ENCODE data around the gene RUNX2. TPM values are rescaled to one million over a fixed set of nuclear protein-coding genes. Genes with fewer than 3 reads are reported as not detected.

The RUNX2 gene
- total and polyA plus RNA-seq, 9 of the 15 experiments (the other 6 are each of a cell fraction or from before 2014, with no cell fraction given) = 0.29 to 1.00 (median 0.43) TPM

GRCh38 chr6:45421709-45422502 lies 93.8 kb downstream of the RUNX2 start:
- peak overlapping the region; percentile 84 for H3K4me2 ChIP-seq (ENCODE audit: insufficient read depth, low read length)
- no peaks in the 10 kb centered on the region for H3K9me1 ChIP-seq (ENCODE audit: control insufficient read depth, insufficient read depth, low read length)
- no peak overlapping the region for H3K27ac ChIP-seq (ENCODE audit: extremely low read depth, low read depth, low read length)
- ATAC-seq = peak; percentile 81
- CTCF ChIA-PET (ENCODE audit: low intra/inter-chr PET ratio) = no interaction called here
- peak overlapping the region; percentile 55 for H3K4me3 ChIP-seq
- H3K27me3 ChIP-seq (ENCODE audit: control insufficient read depth in 2 of 2, insufficient read depth in 2 of 2, low read length in 2 of 2) = peaks cover 9 to 19% of the 10 kb centered on the region in 2 experiments; a peak in 4 of 5 replicates
- H3K79me2 ChIP-seq (ENCODE audit: control insufficient read depth, insufficient read depth, low read length) = no peaks in the 10 kb centered on the region
- H2AFZ ChIP-seq (ENCODE audit: low read depth, low read length) = peak overlapping the region; percentile 89
- peaks cover 0 to 41% of the 10 kb centered on the region in 2 experiments; a peak in 4 of 5 replicates for H3K4me1 ChIP-seq (replicated peaks in 1 of 2; ENCODE audit: control insufficient read depth in 2 of 2, insufficient read depth in 2 of 2, low read length in 2 of 2)
- intact Hi-C loops (cut with micrococcal nuclease) (loop anchor here (2.0 to 5.0 kb wide), 3 partner anchors 40 to 293 kb away; no protein-coding TSS in a partner anchor), in situ Hi-C loops (cut with MboI) (no loop called here)
- peak; percentile 60 to 69 (median 63) for DNase-seq (ENCODE audit: extremely low read depth in 1 of 4, low spot score in 3 of 4)
- no peaks in the 10 kb centered on the region for H4K20me1 ChIP-seq (replicated peaks; ENCODE audit: control insufficient read depth, insufficient read depth, low read length)
- FAIRE-seq = no peak
- peak overlapping the region in 1 of 2 experiments; percentile 89; a peak in 3 of 4 replicates for H3K9ac ChIP-seq (ENCODE audit: insufficient read depth in 1 of 2, low read depth in 2 of 2, low read length in 2 of 2)
- no TSS peak for BruUV-seq (replicated peaks)
- POLR2A ChIA-PET = interaction anchor here (0.6 kb wide), 2 partner anchors 54 to 766 kb away, joined by 3 read pairs; no protein-coding TSS in a partner anchor
- H3K9me3 ChIP-seq (replicated peaks; ENCODE audit: control insufficient read depth, insufficient read depth, low read depth, low read length) = no peaks in the 10 kb centered on the region
- WGBS (ENCODE audit: insufficient coverage, low coverage, missing lambda C conversion rate) = 2% methylated on average over 79 of the region's 83 CpGs
- no peaks in the 10 kb centered on the region for H3K36me3 ChIP-seq (ENCODE audit: control insufficient read depth, insufficient read depth, low read length)
- no peak for TF ChIP-seq NFATC3 (IDR thresholded peaks at IDR 0.05)
- no peak for TF ChIP-seq ZFP30 (CRISPR knock-in tag; IDR thresholded peaks at IDR 0.05; ENCODE audit: borderline replicate concordance)
- no peak for TF ChIP-seq PYGO2 (tag; IDR thresholded peaks at IDR 0.05)
- TF ChIP-seq PREB (CRISPR knock-in tag; IDR thresholded peaks at IDR 0.05) = no peak
- no peak for TF ChIP-seq SRSF3 (IDR thresholded peaks at IDR 0.05; ENCODE audit: insufficient read depth, low read length)
- TF ChIP-seq ZBED1 (IDR thresholded peaks at IDR 0.05) = no peak
- peak; percentile 77; the same call in 1 of the 2 replicates for TF ChIP-seq MTA3 (IDR thresholded peaks at IDR 0.05; ENCODE audit: borderline replicate concordance)
- TF ChIP-seq MAFF (IDR thresholded peaks at IDR 0.05; ENCODE audit: low read length) = no peak
- TF ChIP-seq ESRRA (IDR thresholded peaks at IDR 0.05; ENCODE audit: borderline replicate concordance, low read depth) = no peak
- TF ChIP-seq PBX2 (CRISPR knock-in tag; IDR thresholded peaks at IDR 0.05; ENCODE audit: low read depth) = no peak
- TF ChIP-seq PBX2 (tag; conservative IDR thresholded peaks at IDR 0.05; ENCODE audit: low read depth) = no peak
- TF ChIP-seq BACH1 (tag; IDR thresholded peaks at IDR 0.05) = no peak
- no peak for TF ChIP-seq ZNF41 (CRISPR knock-in tag; conservative IDR thresholded peaks at IDR 0.05)
- peak; percentile 24; the same call in 1 of the 2 replicates for TF ChIP-seq BHLHE40 (IDR thresholded peaks at IDR 0.05; ENCODE audit: low read length)
- TF ChIP-seq RBBP5 (IDR thresholded peaks at IDR 0.05; ENCODE audit: borderline replicate concordance, insufficient read depth, low read length, poor library complexity, severe bottlenecking) = peak; percentile 68
- no peak for TF ChIP-seq FOXP4 (CRISPR knock-in tag; IDR thresholded peaks at IDR 0.05; ENCODE audit: borderline replicate concordance)

Data from K562 (cell line).